D721Med (cell line): ENCODE data around the gene ZC3H12D.
"Not testable (repeated sequence)": the region's sequence is repeated elsewhere in the genome, so short reads cannot be mapped to it uniquely, and the experiment has no call there.

Experiments used
- DNase-seq: peaks from one replicate; pipeline ENCODE4 v3.0.0; 2011; ENCODE audit warnings: low spot score; ENCODE audit not compliant: insufficient read length
- FAIRE-seq: peaks from 2 replicates; lab custom pipeline; 2011; peaks lifted over from hg19 to GRCh38; lab: Jason Lieb, UNC
- CTCF ChIP-seq: IDR thresholded peaks from 2 replicates; pipeline ENCODE4 v1.5.1; 2012; ENCODE audit warnings: mild to moderate bottlenecking, control low read depth; ENCODE audit not compliant: insufficient read depth; ENCODE audit errors: missing control alignments

ZC3H12D gene

DNA sequence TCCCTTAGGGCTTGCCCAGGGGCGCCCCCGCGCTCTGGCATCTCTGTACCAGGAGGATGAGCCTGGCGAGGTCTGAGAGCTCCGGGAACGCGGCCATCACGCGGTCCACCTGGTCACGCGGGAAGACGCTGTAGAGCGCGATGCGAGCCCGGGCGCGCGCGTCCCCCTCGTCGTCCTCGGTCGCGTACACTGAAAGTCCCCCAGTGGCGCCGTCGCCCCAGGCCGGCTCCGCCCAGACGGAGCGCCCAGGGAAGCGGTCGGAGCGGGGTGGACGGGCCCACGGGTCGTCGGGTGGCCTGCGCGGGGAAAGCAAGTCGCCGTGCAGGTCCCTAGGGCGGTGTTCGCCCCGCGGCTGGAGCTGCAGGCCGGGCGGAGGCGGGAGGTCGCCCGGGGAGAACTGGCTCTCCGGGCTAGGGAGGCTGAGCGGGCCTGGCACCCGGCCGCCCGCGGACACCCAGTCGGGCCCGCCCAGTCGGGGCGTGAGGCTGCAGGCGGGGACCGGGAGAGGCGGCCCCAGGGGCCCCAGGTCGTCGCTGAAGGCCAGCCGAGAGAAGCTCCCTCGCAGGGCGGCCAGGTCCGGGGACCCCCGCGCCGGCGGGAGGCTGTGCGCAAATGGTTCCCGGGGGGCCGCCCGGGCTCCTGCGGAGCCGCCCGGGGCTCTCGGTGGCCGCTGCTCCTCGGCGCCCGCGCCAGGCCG is 34.0 kb downstream of the ZC3H12D start:
- FAIRE-seq (no peak), DNase-seq (no peak)
- no peak for TF ChIP-seq CTCF

DNA sequence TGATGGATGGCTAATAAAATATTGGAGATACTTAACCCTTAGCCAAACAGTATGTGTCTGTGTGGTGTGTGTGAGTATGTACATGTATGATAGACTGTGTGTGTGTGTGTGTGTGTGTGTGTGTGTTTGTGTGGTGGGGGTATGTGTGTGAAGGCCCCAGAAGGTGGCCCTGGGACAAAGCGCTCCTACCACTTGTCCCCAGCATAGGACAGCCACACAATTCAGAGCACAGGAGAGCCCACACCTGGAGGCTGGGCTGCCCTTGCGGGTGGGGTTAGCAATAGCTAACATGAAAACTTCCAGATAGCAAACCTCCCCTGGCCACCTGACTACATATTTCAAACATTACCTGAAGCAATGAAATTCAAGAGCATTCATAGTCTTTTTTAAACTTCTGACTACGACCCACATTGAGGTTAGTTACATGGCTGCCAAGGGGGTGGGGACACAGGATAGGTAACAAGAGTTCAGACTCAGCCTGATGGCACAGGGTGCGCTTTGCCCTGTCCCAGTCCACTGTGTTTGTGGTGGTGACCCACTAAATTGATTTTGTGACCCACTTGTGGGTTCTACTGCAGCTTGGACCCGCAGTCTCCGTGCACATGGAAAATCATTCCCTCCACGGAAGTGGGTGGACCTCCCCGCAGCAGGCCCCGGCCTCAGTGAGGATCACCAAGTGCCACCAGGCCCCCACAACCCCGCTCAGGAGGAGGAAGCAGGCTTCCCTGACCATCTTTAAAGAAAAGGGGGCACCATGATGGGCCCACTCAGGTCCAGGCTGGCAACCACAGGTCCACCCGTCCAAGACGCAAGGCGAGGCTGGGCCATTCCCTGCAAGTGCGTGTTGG is 34.8 kb downstream of the ZC3H12D start:
- DNase-seq = no peak
- no peak for FAIRE-seq
- TF ChIP-seq CTCF = no peak

DNA sequence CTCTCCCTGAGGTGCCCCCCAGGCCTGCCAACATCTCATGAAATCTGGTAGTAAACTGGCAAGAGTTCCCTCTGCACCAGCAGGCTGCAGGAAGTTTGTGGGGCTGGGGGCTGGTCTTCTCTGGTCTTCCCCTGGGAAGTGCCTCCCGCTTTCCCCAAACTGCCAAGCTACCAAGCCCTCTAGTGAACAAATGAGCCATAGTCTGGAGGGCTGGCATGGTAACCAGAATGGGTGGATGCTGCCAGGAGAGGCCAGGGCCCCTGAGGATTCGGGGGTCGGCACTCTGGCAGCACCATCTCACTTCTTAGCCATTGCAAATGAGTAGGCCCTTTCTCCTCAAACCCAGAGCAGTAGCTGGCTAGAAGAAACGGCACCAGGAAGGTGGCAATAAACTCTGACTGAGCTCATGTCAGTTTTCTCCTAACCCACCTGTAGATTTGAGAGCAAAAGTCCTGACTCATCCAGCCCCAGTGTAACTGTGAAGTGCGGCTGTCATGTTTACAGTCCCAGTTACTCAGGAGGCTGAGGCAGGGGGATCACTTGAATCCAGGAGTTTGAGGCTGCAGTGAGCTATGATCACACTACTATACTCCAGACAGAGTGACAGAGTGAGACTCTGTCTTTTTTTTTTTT is 35.9 kb downstream of the ZC3H12D start:
- FAIRE-seq = no peak
- no peak for DNase-seq

GRCh38 chr6:149446791-149447376 is 37.9 kb downstream of the ZC3H12D start:
- FAIRE-seq (no peak), DNase-seq (no peak)
- no peak for TF ChIP-seq CTCF

More for the DNA sequence above, 35.9 kb downstream of the ZC3H12D start:
- TF ChIP-seq CTCF = no peak

GRCh38 chr6:149445573-149445972 is 39.2 kb downstream of the ZC3H12D start:
- FAIRE-seq = no peak

DNA sequence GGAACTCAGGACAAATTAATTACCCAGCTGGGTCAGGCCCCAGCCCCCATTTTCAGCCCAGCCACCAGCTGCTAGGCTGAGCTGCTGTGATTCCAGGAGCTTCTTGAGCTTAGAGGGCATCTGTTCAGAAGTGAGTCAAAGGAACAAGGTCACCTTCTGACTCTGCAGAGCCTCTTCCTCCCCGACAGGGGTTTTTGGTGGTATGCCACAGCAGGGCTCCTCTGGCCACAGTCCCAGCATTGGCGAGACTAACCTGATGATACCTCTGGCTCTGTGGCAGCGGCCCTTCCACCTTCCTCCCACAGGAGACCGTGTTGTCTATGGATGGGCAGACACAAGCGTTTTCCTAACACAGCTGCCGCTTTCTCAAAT is 39.7 kb downstream of the ZC3H12D start:
- DNase-seq = no peak
- no peak for FAIRE-seq
- no peak for TF ChIP-seq CTCF

More at GRCh38 chr6:149445573-149445972, 39.2 kb downstream of the ZC3H12D start:
- TF ChIP-seq CTCF = no peak
- DNase-seq = no peak

- FAIRE-seq, DNase-seq: not testable (repeated sequence)
Measured at GRCh38 chr6:149444360-149445094, 40.3 kb downstream of the ZC3H12D start.
